ENCODE measurements around the gene NCAPD2.

DNA sequence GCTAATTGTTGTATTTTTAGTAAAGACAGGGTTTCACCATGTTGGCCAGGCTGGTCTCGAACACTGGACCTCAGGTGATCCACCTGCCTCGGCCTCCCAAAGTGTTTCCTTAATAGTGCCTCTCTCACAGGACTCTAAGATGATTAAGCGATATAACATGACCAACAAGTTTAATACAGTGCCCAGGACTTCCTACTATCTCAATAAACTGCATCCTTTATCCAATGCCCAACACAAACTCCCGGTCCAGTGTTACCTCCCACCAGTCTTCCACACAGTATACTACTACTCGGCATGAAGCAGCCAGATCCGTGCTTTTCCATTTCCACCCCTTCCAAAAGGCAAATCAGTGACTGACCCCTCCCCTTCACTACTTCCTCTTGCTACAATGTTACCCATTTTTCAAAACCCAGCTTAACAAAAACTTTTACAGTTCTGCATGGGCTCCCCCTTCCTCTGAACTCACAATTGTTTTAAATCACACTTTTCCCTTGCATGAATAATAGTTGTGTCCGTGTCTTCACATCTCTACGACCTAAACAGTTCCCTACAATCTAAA lies 73.3 kb downstream of the NCAPD2 start:
- TF ChIP-seq CTCF (IDR thresholded peaks at IDR 0.05) (no peak), EZH2 (IDR thresholded peaks at IDR 0.05; ENCODE audit: borderline replicate concordance, insufficient read depth, low read depth, low read length, poor library complexity, severe bottlenecking) (no peak)

All from B cell (primary cell).